ENCODE measurements around the gene PGM1.

PGM1 gene

DNA sequence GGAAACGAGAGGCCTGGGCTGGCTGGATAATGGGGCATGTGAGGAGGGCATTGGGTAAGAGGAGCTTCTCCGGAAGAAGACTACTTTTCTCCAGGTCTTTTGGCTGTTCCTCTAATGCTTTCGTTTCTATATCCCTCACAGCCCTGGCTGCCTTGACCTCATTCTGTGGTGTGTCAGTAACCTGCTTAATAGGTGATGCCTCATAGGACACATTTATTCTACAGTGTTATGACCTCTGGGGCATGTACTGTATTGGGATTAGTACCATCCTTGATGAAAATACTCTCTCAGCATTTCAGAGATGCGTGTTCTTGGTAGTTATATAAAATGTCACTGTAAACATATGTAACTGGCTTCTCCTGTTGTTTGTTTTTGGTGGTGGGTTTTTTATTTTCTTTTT lies 40.1 kb downstream of the PGM1 start:
- no peak for DNase-seq (ENCODE audit: low read depth)

DNA sequence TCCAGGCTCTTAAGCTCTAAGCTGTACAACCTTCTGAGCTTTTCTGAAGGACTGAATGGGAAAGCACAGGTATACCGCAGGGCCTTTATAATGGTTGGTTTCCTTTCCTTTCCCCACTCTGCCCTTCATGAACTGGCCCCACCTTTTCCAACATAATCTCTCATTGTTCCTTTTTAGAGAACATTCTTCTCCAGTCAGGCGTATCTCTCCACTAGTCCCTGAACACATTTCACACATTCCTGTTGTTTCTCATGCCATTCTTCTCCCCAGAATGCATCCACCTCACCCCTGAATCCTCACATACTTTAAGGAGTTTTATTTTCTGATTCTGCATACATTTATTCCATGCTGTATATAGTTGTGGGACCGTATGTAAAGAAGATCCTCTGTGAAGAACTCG lies 41.3 kb downstream of the PGM1 start:
- DNase-seq (ENCODE audit: low read depth) = no peak

DNA sequence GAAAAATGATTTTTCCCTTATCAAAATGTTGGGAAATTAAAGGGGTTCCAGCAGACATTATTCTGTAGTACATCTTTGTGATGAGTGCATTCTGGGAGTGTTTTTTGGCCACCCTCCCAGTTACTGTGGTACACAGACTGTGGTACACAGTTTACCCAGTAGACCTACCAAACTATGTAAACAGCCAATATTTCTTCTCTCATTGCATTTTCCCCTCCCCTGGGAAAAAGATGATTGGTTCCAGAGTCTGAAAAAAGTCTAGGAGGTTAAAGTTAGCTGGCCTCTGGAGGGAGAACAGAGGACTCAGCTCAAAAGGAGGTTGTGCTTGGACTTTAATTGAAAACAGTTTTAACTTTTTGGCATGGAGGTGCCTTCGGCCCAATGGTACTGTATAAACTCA lies 42.5 kb downstream of the PGM1 start:
- no peak for DNase-seq (ENCODE audit: low read depth)

DNA sequence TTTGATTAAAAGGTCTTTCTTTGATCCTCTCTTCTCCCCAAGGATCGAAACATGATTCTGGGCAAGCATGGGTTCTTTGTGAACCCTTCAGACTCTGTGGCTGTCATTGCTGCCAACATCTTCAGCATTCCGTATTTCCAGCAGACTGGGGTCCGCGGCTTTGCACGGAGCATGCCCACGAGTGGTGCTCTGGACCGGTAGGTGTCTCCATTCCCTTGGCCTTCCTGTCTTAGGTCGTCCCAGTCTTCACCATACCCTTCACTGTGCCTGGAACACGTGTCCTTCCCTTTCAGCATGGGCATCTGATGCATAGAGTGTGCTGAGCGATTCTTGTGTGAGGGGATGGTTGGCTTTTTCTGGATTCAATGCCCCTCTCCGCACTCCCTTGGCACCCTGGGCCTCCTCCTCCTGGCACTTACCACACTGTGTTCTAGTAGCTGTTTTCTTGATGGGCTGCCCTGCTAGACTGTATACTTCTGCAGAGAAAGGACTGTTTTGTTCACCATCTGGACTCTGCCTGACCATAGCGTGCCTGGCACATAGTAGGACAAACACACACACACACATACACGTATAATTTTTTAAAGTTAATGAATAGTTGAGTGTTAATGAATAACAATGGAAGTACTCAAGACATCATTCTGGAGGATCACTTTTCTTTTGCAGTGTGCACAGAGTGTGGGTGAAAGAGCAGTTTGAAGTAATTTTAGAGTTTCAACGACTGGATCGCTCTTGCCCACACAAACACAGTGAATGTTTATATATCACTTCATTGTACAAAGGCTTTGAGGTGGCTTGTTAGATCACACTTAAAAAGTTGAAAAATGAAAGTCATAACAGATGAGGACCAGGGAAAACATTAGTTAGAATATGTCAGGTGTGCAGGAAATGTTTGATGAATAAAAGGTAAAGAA lies 43.2 kb downstream of the PGM1 start:
- no peak for DNase-seq (ENCODE audit: low read depth)

DNA sequence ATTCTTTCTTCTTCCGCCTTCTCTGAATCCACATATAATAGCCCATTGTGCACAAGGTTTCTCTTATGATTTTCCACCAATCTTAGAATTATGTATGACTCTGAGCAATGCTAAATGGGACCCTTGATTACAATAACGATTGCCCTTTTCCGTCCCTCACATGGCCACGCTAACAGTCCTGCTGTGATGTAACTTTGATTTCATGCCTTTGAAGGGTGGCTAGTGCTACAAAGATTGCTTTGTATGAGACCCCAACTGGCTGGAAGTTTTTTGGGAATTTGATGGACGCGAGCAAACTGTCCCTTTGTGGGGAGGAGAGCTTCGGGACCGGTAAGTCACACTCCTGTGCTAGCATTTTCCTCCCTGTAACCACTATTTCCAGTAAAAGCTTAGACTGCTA lies 45.3 kb downstream of the PGM1 start:
- no peak for DNase-seq (ENCODE audit: low read depth)

DNA sequence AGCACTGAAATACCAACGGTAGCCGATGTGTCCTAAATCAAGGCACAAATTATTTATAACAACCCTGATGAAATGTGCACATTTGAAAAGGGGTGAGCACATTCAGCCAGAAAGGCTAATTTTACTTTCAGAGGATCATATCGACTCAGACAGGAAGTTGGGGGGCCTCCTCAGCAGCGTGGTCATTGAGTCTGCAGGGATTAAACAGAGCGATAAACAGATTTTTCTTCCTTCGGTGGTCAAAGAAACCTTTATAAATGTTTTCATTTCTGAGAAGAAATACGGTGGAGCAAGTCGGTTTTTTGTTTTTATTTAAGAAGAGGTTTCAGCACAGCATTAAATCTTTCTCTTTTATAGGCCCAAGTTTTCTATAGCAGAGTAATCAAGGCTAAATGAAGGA lies 45.7 kb downstream of the PGM1 start:
- no peak for DNase-seq (ENCODE audit: low read depth)

DNA sequence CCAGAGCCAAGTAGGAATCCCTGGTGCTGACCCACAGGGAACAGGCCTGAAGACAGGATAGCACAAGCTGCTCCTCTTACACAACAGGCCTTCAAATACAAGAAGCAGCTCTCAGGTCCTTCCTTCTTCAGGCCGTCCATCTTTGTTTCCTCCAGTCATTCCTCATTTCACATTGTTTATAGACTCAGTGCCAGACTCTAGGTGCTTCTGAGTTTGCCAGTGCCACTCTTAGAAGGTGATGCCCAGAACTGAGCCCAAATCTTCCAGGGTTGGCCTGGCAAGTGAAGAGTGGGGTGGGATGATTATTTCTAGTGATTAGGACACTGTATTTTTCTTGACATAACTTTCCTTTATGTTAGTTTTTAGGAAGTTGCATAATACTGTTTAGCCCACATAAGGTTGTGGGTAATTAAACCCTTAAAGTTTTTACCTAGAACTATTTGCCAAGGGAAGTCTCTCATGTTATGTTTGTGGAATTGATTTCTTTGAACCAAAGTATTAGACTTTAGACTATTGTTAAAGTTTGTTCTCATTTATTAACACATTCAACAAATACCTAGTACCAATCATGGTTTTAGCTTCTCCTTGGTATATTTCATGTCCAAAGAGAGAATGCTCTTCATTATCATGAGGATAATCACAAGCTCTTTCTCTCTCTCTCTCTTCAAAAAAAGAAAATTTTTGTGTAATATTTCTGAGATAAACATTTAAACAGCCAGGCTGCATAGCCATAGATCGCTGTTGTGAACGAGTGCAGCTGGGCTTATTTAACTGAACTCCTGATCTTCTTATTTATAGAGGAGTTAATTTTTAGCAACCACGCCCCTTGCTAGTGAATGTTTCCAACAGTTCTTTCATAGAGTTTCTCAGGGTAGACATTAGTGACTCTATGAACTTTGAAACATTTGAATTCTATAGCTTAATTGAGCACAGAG lies 47.7 kb downstream of the PGM1 start:
- DNase-seq (ENCODE audit: low read depth) = no peak

DNA sequence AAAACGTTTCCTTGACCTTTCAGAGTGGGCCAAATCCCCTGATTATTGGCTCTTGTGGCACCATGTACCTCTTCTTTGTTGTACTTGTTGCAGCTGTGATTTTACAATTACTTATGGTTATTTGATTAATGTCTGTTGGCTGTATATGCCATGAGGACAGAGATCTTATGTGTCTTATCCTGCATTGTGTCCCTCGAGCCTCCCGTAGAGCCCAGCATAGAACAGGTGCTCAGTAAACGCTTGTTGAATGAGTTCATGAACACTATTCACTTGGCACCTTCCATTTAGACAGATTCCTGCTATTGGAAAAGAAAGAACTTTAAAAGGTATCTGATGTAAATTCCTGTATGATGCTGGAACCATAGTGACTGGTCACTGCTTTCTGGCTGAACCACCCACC lies 48.4 kb downstream of the PGM1 start:
- DNase-seq (ENCODE audit: low read depth) = no peak

DNA sequence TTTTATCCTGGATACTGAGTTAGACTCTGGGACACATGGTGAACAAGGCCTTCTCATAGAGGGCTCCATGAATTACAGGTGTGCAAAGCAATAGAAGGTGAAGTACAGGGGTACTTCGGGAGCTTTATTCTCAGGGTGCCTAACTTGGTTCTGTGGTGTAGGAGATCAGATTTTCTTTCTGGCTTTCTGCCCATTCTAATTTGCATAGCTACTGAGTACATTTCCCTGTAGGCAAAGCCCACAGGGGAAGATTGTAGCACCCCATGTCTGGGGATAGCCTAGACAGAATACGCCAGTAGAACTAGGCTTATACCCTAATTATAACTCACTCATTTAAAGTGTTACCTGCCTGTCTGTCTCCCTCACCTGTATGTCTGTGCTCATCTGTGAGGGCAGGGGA lies 49.7 kb downstream of the PGM1 start:
- DNase-seq (ENCODE audit: low read depth) = no peak

DNA sequence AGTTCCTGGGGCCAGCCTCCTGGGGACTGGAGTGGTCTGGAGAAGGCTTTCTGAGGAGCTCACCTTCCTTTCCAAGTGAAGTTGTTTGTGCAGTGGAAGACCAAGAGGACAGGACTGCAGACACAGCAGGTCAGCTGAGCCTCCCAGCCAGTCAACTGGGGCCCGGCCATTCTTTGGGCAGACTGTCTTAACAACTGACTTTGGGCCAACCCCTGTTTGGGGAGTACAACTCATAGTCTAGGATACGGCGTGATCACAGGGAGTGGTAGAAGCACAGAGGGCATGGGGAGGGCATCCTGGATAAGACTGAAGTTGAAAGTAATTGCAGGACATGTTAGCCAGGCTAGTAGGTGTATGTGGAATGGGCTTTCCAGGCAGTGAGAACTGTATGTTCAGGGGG lies 50.3 kb downstream of the PGM1 start:
- DNase-seq (ENCODE audit: low read depth) = no peak

DNA sequence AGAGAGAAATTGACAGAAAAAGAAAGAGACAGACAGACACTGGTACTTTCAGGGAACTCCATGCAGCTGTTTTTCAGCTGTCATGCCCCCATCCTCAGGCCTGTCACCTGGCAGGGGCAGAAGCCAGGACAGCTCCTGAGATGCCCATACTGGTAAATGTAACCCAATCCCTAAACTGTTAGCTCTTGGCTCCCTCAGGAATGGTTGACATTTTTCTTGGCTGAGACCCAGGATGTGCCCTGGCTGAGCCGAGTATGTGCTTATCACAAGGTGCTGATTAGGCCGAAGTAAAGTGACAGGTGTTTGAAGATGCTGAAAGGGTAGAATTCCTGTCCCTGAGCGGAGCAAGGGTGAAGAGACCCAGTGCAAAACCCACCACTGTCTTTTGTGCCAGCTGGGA lies 50.7 kb downstream of the PGM1 start:
- no peak for DNase-seq (ENCODE audit: low read depth)

DNA sequence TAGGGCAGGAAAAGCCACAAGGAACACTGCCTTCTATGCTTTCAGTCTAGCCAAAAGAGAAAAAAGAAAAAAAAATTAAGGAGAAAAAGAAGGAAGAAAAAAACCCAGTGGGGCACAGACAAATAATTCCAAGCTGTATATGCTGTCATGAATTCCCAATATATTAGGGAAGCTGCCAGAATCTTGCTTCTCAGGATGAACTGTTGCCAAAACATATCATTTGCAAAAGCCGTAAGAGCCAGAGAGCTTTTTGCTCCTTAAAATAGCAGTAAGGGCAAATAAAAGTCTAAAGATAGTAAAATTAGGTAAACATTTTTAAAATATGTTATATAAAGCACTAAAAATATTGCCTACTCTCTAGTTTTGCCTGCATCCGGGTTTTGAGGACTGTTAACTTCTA lies 52.1 kb downstream of the PGM1 start:
- DNase-seq (ENCODE audit: low read depth) = no peak

DNA sequence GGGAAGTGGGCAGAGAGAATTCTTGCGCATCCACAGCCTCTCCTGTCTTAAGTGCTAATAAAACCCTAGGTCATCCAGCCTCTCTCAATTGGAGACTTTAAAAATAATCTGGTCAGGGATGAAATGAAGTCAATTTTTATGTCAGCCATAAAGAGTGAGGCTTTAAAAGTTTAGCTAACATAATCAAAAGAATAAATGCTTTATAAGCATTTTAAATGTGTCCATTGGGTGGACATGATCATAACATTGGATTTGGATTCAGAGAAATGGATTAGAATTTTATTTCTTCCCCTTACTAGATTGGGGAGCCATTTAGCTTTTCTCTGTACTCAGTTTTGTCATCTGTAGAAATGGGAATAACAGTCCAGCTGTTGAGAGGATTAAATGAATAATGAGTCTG lies 55.5 kb downstream of the PGM1 start:
- DNase-seq (ENCODE audit: low read depth) = no peak

DNA sequence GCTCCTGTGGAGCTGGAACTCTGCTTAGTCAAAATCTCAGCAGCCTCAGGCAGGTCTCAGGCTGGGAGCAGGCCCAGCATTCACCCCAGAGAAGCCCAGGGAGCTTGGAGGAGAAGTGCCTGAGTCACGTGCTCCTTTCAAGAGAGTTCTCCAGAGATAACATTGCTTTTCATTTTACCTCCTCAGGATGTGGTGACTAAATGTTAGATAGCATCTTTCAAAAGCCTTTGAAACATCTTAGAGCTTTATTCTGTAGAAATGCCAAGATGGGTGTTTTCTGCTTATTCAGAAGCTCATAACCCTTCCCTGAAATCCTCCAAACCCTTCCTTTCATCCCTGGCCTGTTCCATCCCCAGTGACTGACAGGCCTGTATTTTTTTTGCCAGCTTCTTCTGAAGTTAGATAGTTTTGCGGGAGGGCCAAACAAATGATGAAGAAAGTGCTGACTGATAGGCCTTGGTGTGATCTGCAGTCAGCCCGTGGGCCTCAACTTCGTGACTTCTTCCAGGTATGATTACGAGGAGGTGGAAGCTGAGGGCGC lies 58.0 kb downstream of the PGM1 start:
- DNase-seq (ENCODE audit: low read depth) = no peak

DNA sequence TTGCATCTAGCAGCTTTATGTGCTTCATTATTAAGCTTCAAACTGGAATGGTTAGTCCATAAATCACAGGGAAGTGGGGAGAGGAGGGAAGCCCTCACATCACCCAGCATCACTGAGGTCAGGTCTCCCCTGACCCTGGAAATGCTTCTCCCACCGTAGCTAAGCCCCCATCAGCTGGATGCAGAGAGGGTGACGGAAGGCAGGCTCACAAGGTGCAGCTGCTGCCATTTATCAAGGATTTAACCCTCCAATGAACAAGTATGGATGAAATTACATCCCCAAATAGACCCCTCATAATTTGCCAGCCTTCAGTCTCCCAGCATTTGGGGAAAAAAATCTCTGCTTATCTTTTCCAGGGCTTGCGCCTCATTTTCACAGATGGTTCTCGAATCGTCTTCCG lies 60.8 kb downstream of the PGM1 start:
- no peak for DNase-seq (ENCODE audit: low read depth)

DNA sequence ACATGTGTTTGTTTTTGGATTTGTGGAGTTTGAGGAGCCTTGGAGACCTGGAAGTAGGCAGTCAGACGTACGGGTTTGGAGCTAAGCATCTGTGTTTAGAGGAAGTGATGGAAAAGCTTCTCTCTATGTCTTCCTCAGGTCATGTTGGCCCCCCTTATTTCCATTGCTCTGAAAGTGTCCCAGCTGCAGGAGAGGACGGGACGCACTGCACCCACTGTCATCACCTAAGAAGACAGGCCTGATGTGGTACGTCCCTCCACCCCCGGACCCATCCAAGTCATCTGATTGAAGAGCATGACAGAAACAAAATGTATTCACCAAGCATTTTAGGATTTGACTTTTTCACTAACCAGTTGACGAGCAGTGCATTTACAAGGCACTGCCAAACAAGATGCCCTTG lies 66.2 kb downstream of the PGM1 start:
- no peak for DNase-seq (ENCODE audit: low read depth)

DNA sequence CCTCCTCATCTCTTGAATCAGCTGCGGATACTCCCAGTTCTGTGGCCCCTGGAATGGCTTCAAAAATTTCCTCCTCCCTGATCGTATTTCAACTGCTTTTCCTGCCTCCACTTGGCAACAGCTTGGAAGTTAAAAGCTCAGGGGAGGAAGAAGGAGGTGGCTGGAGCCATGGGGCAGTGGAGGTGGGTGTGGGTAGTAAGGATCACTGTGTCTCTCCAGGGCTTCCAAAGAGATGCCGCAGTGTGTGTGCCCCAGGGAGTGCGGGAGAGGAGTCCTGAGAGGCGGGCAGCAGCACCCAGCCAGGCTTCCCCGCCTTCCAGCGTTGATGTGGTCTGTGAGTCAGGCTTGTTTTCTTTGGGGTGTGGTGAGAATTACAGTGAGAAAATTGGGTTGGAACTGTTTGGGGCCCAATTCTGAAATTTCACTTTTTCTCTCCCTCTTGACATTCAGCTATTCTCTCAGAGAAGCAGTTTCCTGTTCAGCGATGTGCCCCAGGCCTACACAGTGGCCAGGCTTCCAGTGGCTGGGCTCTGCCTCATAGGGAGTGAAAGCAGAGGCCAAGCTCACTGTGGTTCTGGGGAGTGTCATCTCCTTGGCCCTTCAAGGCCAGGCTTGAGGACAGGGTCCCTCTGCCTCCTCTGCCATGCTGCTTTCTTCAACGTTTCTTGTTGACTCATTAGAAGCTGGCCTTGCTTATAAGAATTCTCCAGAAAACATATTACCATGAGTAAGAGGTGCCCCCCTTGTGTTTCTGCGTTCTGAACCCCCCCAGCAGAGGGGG lies 69.0 kb downstream of the PGM1 start:
- DNase-seq (ENCODE audit: low read depth) = no peak

DNA sequence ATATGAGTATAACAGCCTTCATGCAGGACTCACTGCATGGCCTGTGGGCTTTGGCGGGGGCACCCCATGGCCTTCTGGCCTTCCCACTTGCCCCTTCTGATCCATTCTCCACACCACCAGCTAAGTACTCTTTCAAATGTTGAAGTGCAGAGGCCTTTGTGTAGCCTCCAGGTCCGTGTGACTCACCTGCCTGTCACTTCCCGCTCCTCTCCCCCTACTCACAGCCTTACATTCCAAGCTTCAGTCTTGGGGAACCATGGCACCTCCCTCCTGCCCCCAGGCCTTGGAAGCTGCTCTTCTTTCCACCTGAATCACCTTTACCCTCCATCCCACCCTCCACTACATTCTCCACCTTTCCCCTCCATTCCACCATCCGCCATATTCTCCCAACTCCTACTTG lies 69.6 kb downstream of the PGM1 start:
- DNase-seq (ENCODE audit: low read depth) = no peak

DNA sequence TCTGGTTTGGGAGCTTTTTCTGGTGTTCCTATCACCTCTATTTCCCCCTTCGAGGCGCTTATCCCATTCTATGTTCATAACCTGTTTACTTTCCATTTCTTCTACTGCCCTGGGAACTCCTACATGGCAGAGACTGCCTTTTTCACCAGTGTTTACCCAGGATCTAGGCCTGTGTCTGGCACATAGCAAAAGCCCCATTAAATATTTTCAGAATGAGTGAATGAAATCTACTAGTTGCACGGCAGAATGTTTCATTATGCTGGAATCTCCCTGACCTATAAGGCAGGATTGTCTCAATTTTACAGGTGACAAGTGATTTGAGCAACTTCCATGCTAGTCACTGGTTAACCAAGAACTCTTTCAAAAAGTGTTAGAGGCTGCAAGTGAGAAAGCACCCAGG lies 70.1 kb downstream of the PGM1 start:
- no peak for DNase-seq (ENCODE audit: low read depth)

DNA sequence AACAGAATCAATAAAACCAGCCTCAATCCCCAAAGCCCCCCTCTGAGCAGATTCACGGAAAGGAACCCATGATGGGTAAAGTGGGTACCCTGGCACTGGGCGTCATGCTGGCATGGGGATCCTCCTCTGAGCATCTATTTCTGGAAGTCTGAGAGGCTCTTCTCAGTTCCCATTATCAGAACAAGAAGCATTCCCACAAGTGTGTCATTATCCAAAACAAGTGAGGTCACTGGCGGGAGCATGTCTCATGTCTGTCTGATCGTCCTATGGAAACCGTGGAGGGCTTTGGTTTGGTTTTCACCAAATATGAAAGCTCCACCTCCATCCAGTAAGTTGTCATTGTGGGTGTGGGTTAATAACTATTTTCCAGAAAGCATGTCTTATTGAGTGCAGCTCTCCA lies 70.7 kb downstream of the PGM1 start:
- DNase-seq (ENCODE audit: low read depth) = no peak

DNA sequence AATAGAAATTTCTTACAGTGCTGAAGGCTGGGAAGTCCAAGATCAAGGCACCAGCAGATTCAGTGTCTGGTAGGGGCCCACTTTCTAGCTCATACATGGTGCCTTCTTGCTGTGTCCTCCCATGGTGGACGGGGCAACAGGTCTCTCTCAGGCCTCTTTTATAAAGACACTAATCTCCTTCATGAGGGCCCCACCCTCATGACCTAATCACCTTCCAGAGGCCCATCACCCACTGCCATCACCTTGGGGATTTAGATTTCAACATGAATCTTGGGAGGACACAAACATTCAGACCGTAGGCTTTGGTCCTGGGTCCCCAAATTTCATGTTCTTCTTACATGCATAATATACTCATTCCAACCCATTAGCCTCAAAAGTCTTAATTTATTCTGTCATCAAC lies 71.5 kb downstream of the PGM1 start:
- no peak for DNase-seq (ENCODE audit: low read depth)

DNA sequence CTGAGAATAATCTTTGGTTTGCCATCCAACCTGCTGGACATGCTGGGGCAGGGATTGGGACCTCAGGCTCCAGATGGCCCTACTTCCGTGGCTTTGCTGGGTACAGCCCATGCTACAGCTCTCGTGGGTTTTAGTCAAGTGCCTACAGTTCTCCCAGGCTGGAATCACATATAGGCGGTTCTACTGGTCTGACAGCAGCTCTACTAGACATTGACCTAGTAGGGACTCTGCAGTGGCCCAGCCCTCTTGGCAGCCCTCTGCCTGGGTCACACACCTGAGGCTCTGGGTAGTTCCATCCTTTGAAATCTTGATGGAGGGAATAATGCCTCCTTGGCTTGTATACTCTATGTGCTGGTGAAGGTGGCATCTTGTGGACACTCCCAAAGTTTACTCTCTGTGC lies 72.2 kb downstream of the PGM1 start:
- no peak for DNase-seq (ENCODE audit: low read depth)

Data from stimulated activated CD8-positive, alpha-beta memory T cell treated with anti-CD3 and anti-CD28 coated beads, Interleukin-12 subunit alpha, Interleukin-12 subunit beta, amount 100 ng/mL, for 1 hour (primary cell).